ENCODE results near the gene TOP2A.

TOP2A gene

DNA sequence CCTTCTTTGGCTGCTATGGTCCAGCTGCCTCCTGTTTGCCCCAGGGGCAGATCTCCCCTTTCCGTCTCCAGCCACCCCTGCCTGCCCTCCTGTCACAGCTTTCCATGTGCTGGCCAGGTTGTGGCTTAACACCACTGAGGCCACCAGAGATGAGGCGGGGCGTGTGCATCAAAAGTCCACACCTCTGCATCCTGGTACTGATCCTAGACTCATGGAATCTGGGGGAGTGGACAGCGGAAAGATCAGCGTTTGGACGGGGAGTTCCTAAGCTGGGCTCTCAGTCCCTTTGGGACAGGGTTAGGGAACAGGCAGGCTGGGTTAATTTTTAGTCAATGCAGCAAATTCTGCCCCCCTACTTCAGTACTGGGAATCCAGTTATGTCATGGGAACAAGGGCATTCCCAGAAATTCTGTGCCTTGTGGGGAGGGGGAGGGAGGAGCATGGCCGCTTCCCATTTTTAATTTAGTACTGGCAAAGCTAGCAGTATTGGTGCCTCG is 29.5 kb upstream of the TOP2A start:
- Histone ChIP-seq H3K4me1 (ENCODE audit: control insufficient read depth, insufficient read depth, low read depth, low read length) (peaks cover 55% of the 10 kb centered on the region), H3K14ac (ENCODE audit: low read length in 2 of 2) (no peak overlapping the region), H4K8ac (ENCODE audit: low read length) (no peak overlapping the region), H3K23ac (ENCODE audit: low read length in 2 of 2) (no peak overlapping the region), H3K4ac (ENCODE audit: low read depth in 1 of 2, low read length in 2 of 2) (no peak overlapping the region), H3K27ac (ENCODE audit: low read length, poor library complexity, severe bottlenecking) (peak overlapping the region; percentile 15), H3K27me3 (ENCODE audit: control insufficient read depth in 1 of 2, insufficient read depth in 1 of 2, low read length in 2 of 2) (no peaks in the 10 kb centered on the region), H3K4me2 (ENCODE audit: low read length, poor library complexity, severe bottlenecking) (peak overlapping the region; percentile 1), H2BK5ac (ENCODE audit: low read depth, low read length, poor library complexity, severe bottlenecking) (no peak overlapping the region), H2AFZ (ENCODE audit: low read depth, low read length) (no peak overlapping the region), H2BK15ac (ENCODE audit: low read depth, poor library complexity, severe bottlenecking) (no peak overlapping the region), H3K4me3 (ENCODE audit: insufficient read depth in 1 of 2, low read depth in 1 of 2, low read length in 2 of 2) (peak overlapping the region in 1 of 2 experiments; percentile 98), H2BK120ac (ENCODE audit: low read depth, low read length) (no peak overlapping the region), H3K9ac (ENCODE audit: low read length) (peak overlapping the region; percentile 95), H2AK5ac (ENCODE audit: low read length, severe bottlenecking) (no peak overlapping the region), H3K9me3 (ENCODE audit: control insufficient read depth, low read length) (no peaks in the 10 kb centered on the region), H3K36me3 (ENCODE audit: control insufficient read depth in 1 of 2, insufficient read depth in 2 of 2, low read depth in 1 of 2, low read length in 2 of 2) (peaks cover 7 to 43% of the 10 kb centered on the region in 2 experiments), H2BK12ac (ENCODE audit: low read length in 2 of 2) (no peak overlapping the region), H3K18ac (ENCODE audit: low read depth in 1 of 2, low read length in 2 of 2) (no peak overlapping the region), H4K91ac (ENCODE audit: low read length) (no peak overlapping the region), H3K79me1 (replicated peaks; ENCODE audit: low read length, poor library complexity, severe bottlenecking) (no peaks in the 10 kb centered on the region)
- 92% methylated on average over 7 of the region's 8 CpGs for WGBS
- DNase-seq, result no peak

DNA sequence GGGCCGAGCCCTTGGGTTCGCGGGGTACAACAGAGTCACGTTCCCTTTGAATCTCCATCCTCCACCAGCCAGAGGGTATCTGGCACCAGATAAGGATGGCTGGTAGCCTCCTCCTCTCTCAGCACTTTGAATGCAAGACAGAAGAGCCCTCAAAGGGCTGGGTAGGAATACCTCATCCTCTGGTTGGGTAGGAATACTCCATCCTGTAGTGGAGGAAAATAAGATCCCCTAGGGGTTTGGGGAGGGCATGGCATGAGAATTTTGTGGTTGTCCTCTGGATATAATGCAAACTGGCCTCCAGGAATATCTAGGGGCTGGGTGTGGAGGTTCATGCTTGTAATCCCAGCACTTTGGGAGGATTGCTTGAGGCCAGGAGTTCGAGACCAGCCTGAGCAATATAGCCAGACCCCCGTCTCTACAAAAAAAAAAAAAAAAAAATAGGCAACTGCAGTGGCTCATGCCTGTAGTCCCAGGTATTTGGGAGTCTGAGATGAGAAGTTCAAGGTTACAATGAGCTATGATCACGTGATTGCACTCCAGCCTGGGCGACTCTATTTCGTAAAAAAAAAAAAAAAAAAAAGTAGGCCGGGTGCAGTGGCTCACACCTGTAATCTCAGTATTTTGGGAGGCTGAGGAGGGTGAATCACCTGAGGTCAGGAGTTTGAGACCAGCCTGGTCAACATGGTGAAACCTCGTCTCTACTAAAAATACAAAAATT is 28.2 kb upstream of the TOP2A start:
- H3K36me3 ChIP-seq (ENCODE audit: control insufficient read depth in 1 of 2, insufficient read depth in 2 of 2, low read depth in 1 of 2, low read length in 2 of 2), result peaks cover 7 to 39% of the 10 kb centered on the region in 2 experiments
- H3K27ac ChIP-seq (ENCODE audit: low read length, poor library complexity, severe bottlenecking), result peak overlapping the region; percentile 81
- peak overlapping the region; percentile 95 for H3K9ac ChIP-seq (ENCODE audit: low read length)
- peak overlapping the region; percentile 33 for H4K8ac ChIP-seq (ENCODE audit: low read length)
- H3K18ac ChIP-seq (ENCODE audit: low read depth in 1 of 2, low read length in 2 of 2), result peak overlapping the region; percentile 85 to 89
- H3K4me3 ChIP-seq (ENCODE audit: insufficient read depth in 1 of 2, low read depth in 1 of 2, low read length in 2 of 2), result peak overlapping the region; percentile 52 to 98
- H3K14ac ChIP-seq (ENCODE audit: low read length in 2 of 2), result no peak overlapping the region
- 86% methylated on average over 5 of the region's 11 CpGs for WGBS
- H2BK5ac ChIP-seq (ENCODE audit: low read depth, low read length, poor library complexity, severe bottlenecking), result no peak overlapping the region
- peak overlapping the region in 1 of 2 experiments; percentile 63 for H3K4ac ChIP-seq (ENCODE audit: low read depth in 1 of 2, low read length in 2 of 2)
- no peak overlapping the region for H3K23ac ChIP-seq (ENCODE audit: low read length in 2 of 2)
- no peak overlapping the region for H4K91ac ChIP-seq (ENCODE audit: low read length)
- H3K79me1 ChIP-seq (replicated peaks; ENCODE audit: low read length, poor library complexity, severe bottlenecking), result no peaks in the 10 kb centered on the region
- no peaks in the 10 kb centered on the region for H3K27me3 ChIP-seq (ENCODE audit: control insufficient read depth in 1 of 2, insufficient read depth in 1 of 2, low read length in 2 of 2)
- H3K4me1 ChIP-seq (ENCODE audit: control insufficient read depth, insufficient read depth, low read depth, low read length), result peaks cover 47% of the 10 kb centered on the region
- no peaks in the 10 kb centered on the region for H3K9me3 ChIP-seq (ENCODE audit: control insufficient read depth, low read length)
- peak overlapping the region; percentile 83 for H3K4me2 ChIP-seq (ENCODE audit: low read length, poor library complexity, severe bottlenecking)
- H2BK15ac ChIP-seq (ENCODE audit: low read depth, poor library complexity, severe bottlenecking), result no peak overlapping the region
- no peak overlapping the region for H2AFZ ChIP-seq (ENCODE audit: low read depth, low read length)
- H2BK120ac ChIP-seq (ENCODE audit: low read depth, low read length), result peak overlapping the region; percentile 42
- peak; percentile 47 for DNase-seq
- peak overlapping the region; percentile 5 to 49 for H2BK12ac ChIP-seq (ENCODE audit: low read length in 2 of 2)
- peak overlapping the region; percentile 83 for H2AK5ac ChIP-seq (ENCODE audit: low read length, severe bottlenecking)

DNA sequence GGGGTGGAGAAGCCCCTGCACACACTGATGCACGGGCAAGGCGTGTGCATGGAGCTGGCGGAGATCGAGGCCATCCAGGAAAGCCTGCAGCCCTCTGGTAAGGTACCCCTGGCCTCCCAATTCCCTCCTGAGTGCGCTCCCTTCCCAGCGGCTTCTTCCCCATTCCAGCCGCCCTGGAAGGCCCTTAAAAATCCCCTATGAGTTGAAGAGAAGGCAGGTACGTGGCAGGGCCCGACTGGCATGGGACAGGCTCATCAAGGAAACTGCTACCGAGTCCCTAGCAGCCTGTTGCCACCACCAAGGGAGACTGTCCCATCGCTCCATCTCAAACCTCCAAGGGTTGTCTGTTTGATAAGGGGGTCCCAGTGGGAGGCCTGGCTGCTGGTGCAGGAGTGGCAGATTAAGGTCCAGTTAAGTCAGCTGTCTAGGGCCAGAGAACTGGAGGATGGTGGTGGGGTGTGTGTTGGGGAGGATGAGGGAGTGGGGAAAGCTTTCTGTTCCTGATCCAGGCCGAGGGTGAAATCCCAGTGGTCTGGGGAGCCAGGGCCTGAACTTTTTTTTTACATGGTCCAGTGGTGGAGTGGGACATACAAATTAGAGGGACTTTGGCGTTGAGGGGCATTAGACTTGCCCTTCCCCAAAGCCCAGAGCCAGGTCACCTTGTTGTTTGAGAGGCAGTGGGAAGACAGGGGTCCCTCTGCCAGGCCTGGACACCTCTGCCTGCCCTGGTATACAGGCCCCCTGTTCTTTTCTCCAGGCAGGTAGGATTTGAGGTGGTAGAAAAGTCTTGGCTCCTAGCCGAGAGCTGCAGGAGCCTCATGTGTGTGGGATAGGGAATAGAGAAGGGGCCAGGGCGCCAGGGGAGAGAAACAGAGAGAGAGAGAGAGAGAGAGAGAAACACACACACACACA is 26.5 kb upstream of the TOP2A start:
- H3K14ac ChIP-seq (ENCODE audit: low read length in 2 of 2), result peak overlapping the region in 1 of 2 experiments; percentile 82
- no peaks in the 10 kb centered on the region for H3K9me3 ChIP-seq (ENCODE audit: control insufficient read depth, low read length)
- H3K36me3 ChIP-seq (ENCODE audit: control insufficient read depth in 1 of 2, insufficient read depth in 2 of 2, low read depth in 1 of 2, low read length in 2 of 2), result peaks cover 7 to 33% of the 10 kb centered on the region in 2 experiments

More for the DNA sequence above, 26.5 kb upstream of the TOP2A start:
- peak overlapping the region in 1 of 2 experiments; percentile 95 for H3K23ac ChIP-seq (ENCODE audit: low read length in 2 of 2)
- peak overlapping the region; percentile 76 for H4K8ac ChIP-seq (ENCODE audit: low read length)
- DNase-seq, result peak; percentile 50
- H3K9ac ChIP-seq (ENCODE audit: low read length), result peak overlapping the region; percentile 95
- H2BK12ac ChIP-seq (ENCODE audit: low read length in 2 of 2), result peak overlapping the region; percentile 40 to 55
- no peak overlapping the region for H2AFZ ChIP-seq (ENCODE audit: low read depth, low read length)
- WGBS, result 8% methylated on average over 12 of the region's 15 CpGs
- peak overlapping the region; percentile 74 to 98 for H3K4me3 ChIP-seq (ENCODE audit: insufficient read depth in 1 of 2, low read depth in 1 of 2, low read length in 2 of 2)
- H3K18ac ChIP-seq (ENCODE audit: low read depth in 1 of 2, low read length in 2 of 2), result peak overlapping the region; percentile 80 to 98
- peak overlapping the region; percentile 54 for H2BK120ac ChIP-seq (ENCODE audit: low read depth, low read length)
- peak overlapping the region; percentile 92 for H3K4me2 ChIP-seq (ENCODE audit: low read length, poor library complexity, severe bottlenecking)
- peak overlapping the region; percentile 23 for H4K91ac ChIP-seq (ENCODE audit: low read length)
- peaks cover 41% of the 10 kb centered on the region for H3K4me1 ChIP-seq (ENCODE audit: control insufficient read depth, insufficient read depth, low read depth, low read length)
- no peaks in the 10 kb centered on the region for H3K27me3 ChIP-seq (ENCODE audit: control insufficient read depth in 1 of 2, insufficient read depth in 1 of 2, low read length in 2 of 2)
- H3K79me1 ChIP-seq (replicated peaks; ENCODE audit: low read length, poor library complexity, severe bottlenecking), result no peaks in the 10 kb centered on the region
- peak overlapping the region; percentile 50 for H2AK5ac ChIP-seq (ENCODE audit: low read length, severe bottlenecking)
- H3K27ac ChIP-seq (ENCODE audit: low read length, poor library complexity, severe bottlenecking), result peak overlapping the region; percentile 81
- H2BK5ac ChIP-seq (ENCODE audit: low read depth, low read length, poor library complexity, severe bottlenecking), result peak overlapping the region; percentile 81
- peak overlapping the region; percentile 88 to 95 for H3K4ac ChIP-seq (ENCODE audit: low read depth in 1 of 2, low read length in 2 of 2)
- peak overlapping the region; percentile 82 for H2BK15ac ChIP-seq (ENCODE audit: low read depth, poor library complexity, severe bottlenecking)
